ENCODE data around the gene OR10Z1.
A peak's percentile ranks its signal among the peaks of the same experiment; 100 is the strongest.

Gene OR10Z1

DNA sequence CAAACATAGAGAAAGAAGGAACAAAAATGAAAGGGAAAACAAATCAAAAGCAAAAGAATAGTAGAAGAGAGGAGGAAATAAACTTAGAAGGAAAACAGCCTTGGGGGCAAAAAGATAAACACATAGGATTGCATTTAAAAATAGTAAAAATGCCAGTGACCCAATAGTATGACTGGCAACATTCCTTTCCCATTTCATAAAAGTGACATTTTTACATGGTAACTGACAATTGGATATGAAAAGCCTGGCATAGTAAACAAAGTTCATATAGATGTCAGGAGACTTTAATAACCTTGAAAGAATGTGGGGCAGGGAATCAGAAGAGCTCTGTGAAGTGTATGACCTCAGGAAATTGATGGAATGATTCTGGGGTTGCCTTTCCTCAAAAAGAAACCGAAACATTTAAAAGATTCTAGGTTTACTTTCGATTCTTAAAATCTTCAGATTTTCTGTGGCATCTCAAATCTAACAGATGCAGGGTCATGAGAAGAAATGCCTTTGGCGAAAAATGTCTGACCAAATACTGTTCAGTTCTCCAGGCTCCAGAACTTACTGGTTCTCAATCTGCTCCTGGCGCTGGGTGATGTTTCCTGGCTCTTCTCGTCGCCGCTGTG lies 47.8 kb downstream of the OR10Z1 start:
- no peak overlapping the region for H3K4me3 ChIP-seq
- H4K20me1 ChIP-seq, result no peaks in the 10 kb centered on the region
- H3K4me1 ChIP-seq, result peaks cover 17 to 45% (median 38%) of the 10 kb centered on the region in 10 experiments
- no peaks in the 10 kb centered on the region for H3K36me3 ChIP-seq
- TF ChIP-seq Cebpa-rat (IDR thresholded peaks at IDR 0.05), result no peak
- H3K27ac ChIP-seq, result peak overlapping the region in 6 of 11 experiments; percentile 6 to 79 (median 74); a peak in 9 of 22 replicates
- no peak overlapping the region for H3K9ac ChIP-seq
- H3K27me3 ChIP-seq, result no peaks in the 10 kb centered on the region
- H3K9me3 ChIP-seq (replicated peaks in 1 of 11), result no peaks in the 10 kb centered on the region
- H3K4me2 ChIP-seq, result peak overlapping the region; percentile 1 to 79 (median 64); a peak in 16 of 22 replicates

GRCh38 chr1:158654086-158654485 lies 49.0 kb downstream of the OR10Z1 start:
- H3K9me3 ChIP-seq (replicated peaks in 1 of 11), result no peaks in the 10 kb centered on the region
- H3K36me3 ChIP-seq, result no peaks in the 10 kb centered on the region
- peak overlapping the region in 6 of 11 experiments; percentile 40 to 64 (median 53); a peak in 7 of 22 replicates for H3K9ac ChIP-seq
- H4K20me1 ChIP-seq, result no peaks in the 10 kb centered on the region
- H3K4me2 ChIP-seq, result peak overlapping the region in 10 of 11 experiments; percentile 51 to 83 (median 66); a peak in 18 of 22 replicates
- H3K27ac ChIP-seq, result peak overlapping the region in 9 of 11 experiments; percentile 39 to 79 (median 73); a peak in 18 of 22 replicates
- H3K4me3 ChIP-seq, result no peak overlapping the region
- no peaks in the 10 kb centered on the region for H3K27me3 ChIP-seq
- TF ChIP-seq Cebpa-rat (IDR thresholded peaks at IDR 0.05), result no peak
- H3K4me1 ChIP-seq, result peaks cover 17 to 46% (median 38%) of the 10 kb centered on the region in 10 experiments

DNA sequence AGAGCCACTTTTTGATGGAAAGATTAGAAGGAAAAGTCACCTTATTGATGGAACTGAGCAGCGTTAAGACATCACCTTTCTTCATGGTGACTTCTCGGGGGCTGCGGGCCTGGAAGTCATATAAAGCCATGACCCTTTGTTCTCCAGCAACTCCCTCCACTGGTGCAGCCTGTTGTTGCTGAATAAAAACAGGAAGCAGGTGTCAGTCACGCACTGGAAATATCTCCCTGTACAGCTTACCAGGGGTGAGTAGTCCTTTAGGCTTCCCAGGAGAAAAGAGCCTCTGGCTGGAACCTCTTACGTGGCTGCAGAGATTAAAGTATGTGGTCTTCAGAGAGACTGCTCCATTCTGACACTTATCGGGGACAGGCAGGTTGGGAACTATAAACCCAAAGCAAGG lies 49.5 kb downstream of the OR10Z1 start:
- Histone ChIP-seq H3K27ac (peak overlapping the region in 9 of 11 experiments; percentile 39 to 79 (median 73); a peak in 20 of 22 replicates), H3K9me3 (replicated peaks in 1 of 11) (no peaks in the 10 kb centered on the region), H3K27me3 (no peaks in the 10 kb centered on the region), H3K36me3 (no peaks in the 10 kb centered on the region), H3K9ac (peak overlapping the region in 9 of 11 experiments; percentile 18 to 64 (median 53); a peak in 13 of 22 replicates), H4K20me1 (no peaks in the 10 kb centered on the region), H3K4me3 (peak overlapping the region in 1 of 10 experiments; percentile 3; a peak in 1 of 20 replicates), H3K4me2 (peak overlapping the region; percentile 51 to 83 (median 67)), H3K4me1 (peaks cover 17 to 46% (median 38%) of the 10 kb centered on the region in 10 experiments)
- TF ChIP-seq Cebpa-rat (IDR thresholded peaks at IDR 0.05), result no peak

Data from BLaER1 treated with 17β-estradiol and CSF1 and Interleukin-3, amounts not matched to agents 10 nM and 100 nM (cell line).